Rectal smooth muscle tissue (tissue), 1 donor: ENCODE results near the gene SLC8A1.

Experiments used
- H3K27ac ChIP-seq: one replicate; pipeline ENCODE4 v1.7.0; 2013; ENCODE audit warnings: low read depth, low read length, inconsistent platforms
- H3K27me3 ChIP-seq: one replicate; pipeline ENCODE4 v1.7.0; 2013; ENCODE audit warnings: low read length; ENCODE audit not compliant: control insufficient read depth, insufficient read depth
- H3K36me3 ChIP-seq: one replicate; pipeline ENCODE4 v1.7.0; 2013; ENCODE audit warnings: low read length; ENCODE audit not compliant: control insufficient read depth, insufficient read depth
- H3K4me1 ChIP-seq: one replicate; pipeline ENCODE4 v1.7.0; 2013; ENCODE audit warnings: low read length; ENCODE audit not compliant: control insufficient read depth, insufficient read depth
- H3K4me3 ChIP-seq: one replicate; pipeline ENCODE4 v1.7.0; 2013; ENCODE audit warnings: low read length
- H3K9ac ChIP-seq: one replicate; pipeline ENCODE4 v1.7.0; 2013; ENCODE audit warnings: low read length

Gene SLC8A1

GRCh38 chr2:40477361-40477760 is 25.5 kb upstream of the SLC8A1 start:
- H3K27ac ChIP-seq, result no peak overlapping the region

GRCh38 chr2:40476436-40476835 is 24.5 kb upstream of the SLC8A1 start:
- Histone ChIP-seq H3K9ac (no peak overlapping the region), H3K4me1 (no peaks in the 10 kb centered on the region), H3K27ac (no peak overlapping the region), H3K4me3 (no peak overlapping the region), H3K36me3 (no peaks in the 10 kb centered on the region), H3K27me3 (no peaks in the 10 kb centered on the region)

More at GRCh38 chr2:40477361-40477760, 25.5 kb upstream of the SLC8A1 start:
- H3K4me1 ChIP-seq, result no peaks in the 10 kb centered on the region
- no peak overlapping the region for H3K9ac ChIP-seq
- H3K36me3 ChIP-seq, result no peaks in the 10 kb centered on the region
- H3K27me3 ChIP-seq, result no peaks in the 10 kb centered on the region
- no peak overlapping the region for H3K4me3 ChIP-seq

- H3K27ac ChIP-seq, result no peak overlapping the region
- no peaks in the 10 kb centered on the region for H3K4me1 ChIP-seq
- H3K9ac ChIP-seq, result no peak overlapping the region
- H3K36me3 ChIP-seq, result no peaks in the 10 kb centered on the region
- H3K4me3 ChIP-seq, result no peak overlapping the region
- H3K27me3 ChIP-seq, result no peaks in the 10 kb centered on the region
These were observed 22.4 kb upstream of the SLC8A1 start for GRCh38 chr2:40474306-40474705.

GRCh38 chr2:40471866-40472265 is 20.0 kb upstream of the SLC8A1 start:
- no peaks in the 10 kb centered on the region for H3K36me3 ChIP-seq
- H3K4me1 ChIP-seq, result no peaks in the 10 kb centered on the region
- H3K4me3 ChIP-seq, result no peak overlapping the region
- H3K27ac ChIP-seq, result no peak overlapping the region
- H3K27me3 ChIP-seq, result no peaks in the 10 kb centered on the region
- no peak overlapping the region for H3K9ac ChIP-seq

GRCh38 chr2:40470822-40471813 is 19.2 kb upstream of the SLC8A1 start:
- Histone ChIP-seq H3K36me3 (no peaks in the 10 kb centered on the region), H3K4me1 (no peaks in the 10 kb centered on the region), H3K27me3 (no peaks in the 10 kb centered on the region), H3K4me3 (no peak overlapping the region), H3K9ac (no peak overlapping the region), H3K27ac (no peak overlapping the region)

GRCh38 chr2:40466935-40467572 is 15.2 kb upstream of the SLC8A1 start:
- H3K27me3 ChIP-seq, result no peaks in the 10 kb centered on the region
- no peak overlapping the region for H3K9ac ChIP-seq
- no peak overlapping the region for H3K4me3 ChIP-seq
- no peaks in the 10 kb centered on the region for H3K36me3 ChIP-seq
- H3K27ac ChIP-seq, result no peak overlapping the region
- no peaks in the 10 kb centered on the region for H3K4me1 ChIP-seq

GRCh38 chr2:40466332-40466906 is 14.5 kb upstream of the SLC8A1 start:
- Histone ChIP-seq H3K4me1 (no peaks in the 10 kb centered on the region), H3K4me3 (no peak overlapping the region), H3K27ac (no peak overlapping the region)

GRCh38 chr2:40463112-40463511 is 11.2 kb upstream of the SLC8A1 start:
- no peak overlapping the region for H3K27ac ChIP-seq
- H3K36me3 ChIP-seq, result no peaks in the 10 kb centered on the region
- no peaks in the 10 kb centered on the region for H3K27me3 ChIP-seq
- H3K4me1 ChIP-seq, result no peaks in the 10 kb centered on the region
- H3K4me3 ChIP-seq, result no peak overlapping the region
- H3K9ac ChIP-seq, result no peak overlapping the region

More at GRCh38 chr2:40466332-40466906, 14.5 kb upstream of the SLC8A1 start:
- Histone ChIP-seq H3K9ac (no peak overlapping the region), H3K36me3 (no peaks in the 10 kb centered on the region), H3K27me3 (no peaks in the 10 kb centered on the region)

- Histone ChIP-seq H3K9ac (no peak overlapping the region), H3K27me3 (no peaks in the 10 kb centered on the region), H3K36me3 (no peaks in the 10 kb centered on the region), H3K27ac (no peak overlapping the region), H3K4me1 (peaks cover 4% of the 10 kb centered on the region), H3K4me3 (no peak overlapping the region)
These were observed 6.4 kb upstream of the SLC8A1 start for GRCh38 chr2:40458271-40458794.

GRCh38 chr2:40457837-40458236 is 5.9 kb upstream of the SLC8A1 start:
- H3K9ac ChIP-seq, result no peak overlapping the region
- peaks cover 6% of the 10 kb centered on the region for H3K4me1 ChIP-seq
- no peaks in the 10 kb centered on the region for H3K36me3 ChIP-seq
- H3K27ac ChIP-seq, result no peak overlapping the region
- no peak overlapping the region for H3K4me3 ChIP-seq
- H3K27me3 ChIP-seq, result no peaks in the 10 kb centered on the region

- H3K4me1 ChIP-seq, result peaks cover 10% of the 10 kb centered on the region
- no peak overlapping the region for H3K4me3 ChIP-seq
- H3K36me3 ChIP-seq, result no peaks in the 10 kb centered on the region
- H3K27ac ChIP-seq, result no peak overlapping the region
- no peaks in the 10 kb centered on the region for H3K27me3 ChIP-seq
- H3K9ac ChIP-seq, result no peak overlapping the region
These were observed 5.5 kb upstream of the SLC8A1 start for GRCh38 chr2:40457366-40457765.

GRCh38 chr2:40456926-40457325 is 5.0 kb upstream of the SLC8A1 start:
- Histone ChIP-seq H3K4me3 (no peak overlapping the region), H3K4me1 (peaks cover 10% of the 10 kb centered on the region), H3K27ac (no peak overlapping the region), H3K36me3 (no peaks in the 10 kb centered on the region), H3K27me3 (no peaks in the 10 kb centered on the region), H3K9ac (no peak overlapping the region)
